Measurements from ENCODE around the gene LUZP1. TPM values are rescaled to one million over a fixed set of nuclear protein-coding genes. Genes with fewer than 3 reads are reported as not detected.

Gene LUZP1
- total RNA-seq, 1 experiment from 2014 or later, result 40.2 TPM

GRCh38 chr1:23035823-23036452, 132.7 kb downstream of the LUZP1 start:
- no peak for TF ChIP-seq CTCF (IDR thresholded peaks at IDR 0.05)
- TF ChIP-seq REST (IDR thresholded peaks at IDR 0.05; ENCODE audit: insufficient read depth in 1 of 2, low read depth in 2 of 2, low read length in 1 of 2), result no peak
- TF ChIP-seq TCF7L2 (IDR thresholded peaks at IDR 0.05; ENCODE audit: low read depth, low read length), result no peak
- TF ChIP-seq SIN3A (IDR thresholded peaks at IDR 0.05; ENCODE audit: borderline replicate concordance, insufficient read depth, low read depth, low read length), result no peak
- TF ChIP-seq POLR2AphosphoS5 (IDR thresholded peaks at IDR 0.05; ENCODE audit: low read depth, low read length), result no peak
- peaks cover 12% of the 10 kb centered on the region for H3K4me1 ChIP-seq (ENCODE audit: control insufficient read depth, insufficient read depth, low read length)
- in situ Hi-C loops (cut with HindIII; ENCODE audit: low pct_unique_long_range_greater_than_20kb, low sequenced_read_pairs) (no loop called here), intact Hi-C loops (cut with micrococcal nuclease; ENCODE audit: unreplicated experiment) (no loop called here)
- H3K36me3 ChIP-seq (ENCODE audit: control insufficient read depth, insufficient read depth, low read length), result no peaks in the 10 kb centered on the region
- no peak overlapping the region for H3K4me3 ChIP-seq (ENCODE audit: low read depth in 2 of 2, low read length in 2 of 2)
- H3K27me3 ChIP-seq (ENCODE audit: control insufficient read depth, insufficient read depth, low read length), result no peaks in the 10 kb centered on the region
- ATAC-seq (no peak), DNase-seq (ENCODE audit: low read depth, low spot score) (no peak)
- ChIA-PET CTCF (interaction anchor here (0.6 kb wide), 1 partner anchor 102 kb away, joined by 4 read pairs; no protein-coding TSS in a partner anchor), POLR2A (no interaction called here)
- no peak overlapping the region for H3K27ac ChIP-seq (ENCODE audit: low read length)
- H3K9me3 ChIP-seq (ENCODE audit: control insufficient read depth, insufficient read depth, low read depth, low read length), result no peaks in the 10 kb centered on the region
- no TSS peak for BruUV-seq (replicated peaks)

Small RNA genes lying within 50 kb of the gene (microRNA-seq; reads per million reads assigned to microRNA genes)
- gene MIR3115 (ENCODE audit: unreplicated experiment) (3.8 reads per million, percentile 8 among the genes with 10 or more reads in this experiment), gene MIR4419A (ENCODE audit: unreplicated experiment) (not detected)

Other genes starting within 250 kb of the LUZP1 start
- not detected for gene LACTBL1, start 196.0 kb downstream of the LUZP1 start, total RNA-seq (2021; ENCODE audit: unreplicated experiment)
- not detected for gene TEX46, start 153.0 kb downstream of the LUZP1 start, total RNA-seq (2021; ENCODE audit: unreplicated experiment)
- 120 TPM for gene KDM1A, start 149.4 kb downstream of the LUZP1 start, total RNA-seq (2021; ENCODE audit: unreplicated experiment)
- 3.5 TPM for gene HTR1D, start 48.6 kb upstream of the LUZP1 start, total RNA-seq (2021; ENCODE audit: unreplicated experiment)
- 173 TPM for gene HNRNPR, start 175.4 kb upstream of the LUZP1 start, total RNA-seq (2021; ENCODE audit: unreplicated experiment)
- 16.0 TPM for gene ZNF436, start 201.0 kb upstream of the LUZP1 start, total RNA-seq (2021; ENCODE audit: unreplicated experiment)

All from Panc1 (cell line).